SU-DHL-6 (cell line): Measurements from ENCODE around the gene RNF144A.

ENCODE experiments used
- H2AFZ ChIP-seq: fragments of 200-600 bp; sonication (generic); 2 replicates; pipeline ENCODE4 v1.6.1; 2014; ENCODE audit warnings: low read depth, mild to moderate bottlenecking, moderate library complexity, mixed read lengths, antibody characterized with exemption, low read length; ENCODE audit not compliant: severe bottlenecking
- H3F3A ChIP-seq: fragments of 200-600 bp; shearing (Covaris generic); 2 replicates; pipeline ENCODE4 v1.6.0; 2016; ENCODE audit warnings: antibody characterized with exemption, mild to moderate bottlenecking; ENCODE audit not compliant: insufficient read depth
- H3K27ac ChIP-seq: fragments of 200-600 bp; sonication (generic); 2 replicates; pipeline ENCODE4 v1.5.1; 2016; ENCODE audit warnings: low read depth, mild to moderate bottlenecking, low read length, moderate library complexity, mixed read lengths
- H3K27me3 ChIP-seq: fragments of 200-600 bp; sonication (generic), shearing (Covaris generic); 2 replicates; pipeline ENCODE4 v1.6.0; 2014; ENCODE audit warnings: mild to moderate bottlenecking, low read length
- H3K36me3 ChIP-seq: fragments of 200-600 bp; sonication (generic); 2 replicates; pipeline ENCODE4 v1.6.1; 2014; ENCODE audit warnings: mild to moderate bottlenecking, low read length, mixed read lengths
- H3K4me2 ChIP-seq: fragments of 300-600, 200-600 bp; shearing (Covaris generic), sonication (generic); 2 replicates; pipeline ENCODE4 v1.6.0; 2014; ENCODE audit warnings: low read length, low read depth, mild to moderate bottlenecking; ENCODE audit not compliant: poor library complexity, severe bottlenecking
- H3K4me3 ChIP-seq: fragments of 200-600 bp; sonication (generic); 2 replicates; pipeline ENCODE4 v1.5.1; 2014; ENCODE audit warnings: antibody characterized with exemption, low read length, mild to moderate bottlenecking, mixed read lengths; ENCODE audit not compliant: insufficient read depth, poor library complexity, severe bottlenecking
- H3K79me2 ChIP-seq: fragments of 200-600 bp; sonication (generic); 2 replicates; pipeline ENCODE4 v1.6.1; 2014; ENCODE audit warnings: mild to moderate bottlenecking, low read length, moderate library complexity; ENCODE audit not compliant: insufficient read depth
- H3K9ac ChIP-seq: fragments of 200-600 bp; sonication (generic); 2 replicates; pipeline ENCODE4 v1.7.0; 2014; ENCODE audit warnings: mild to moderate bottlenecking, low read length
- H3K9me2 ChIP-seq: fragments of 200-600 bp; sonication (generic); replicated peaks from 2 replicates; pipeline ENCODE4 v1.6.1; 2014; ENCODE audit warnings: low read length; ENCODE audit not compliant: insufficient read depth
- H3K9me3 ChIP-seq: fragments of 200-600 bp; sonication (generic); 2 replicates; pipeline ENCODE4 v1.6.1; 2014; ENCODE audit warnings: low read length, mixed read lengths; ENCODE audit not compliant: insufficient read depth
- H4K20me1 ChIP-seq: fragments of 200-600 bp; sonication (generic); 2 replicates; pipeline ENCODE4 v1.6.1; 2014; ENCODE audit warnings: low read depth, mild to moderate bottlenecking, antibody characterized with exemption, low read length, moderate library complexity, mixed read lengths
- CTCF ChIP-seq: fragments of 200-600 bp; sonication (generic); IDR thresholded peaks from one replicate; pipeline ENCODE4 v1.5.1; 2017; ENCODE audit warnings: antibody characterized with exemption, mild to moderate bottlenecking, low read length, moderate library complexity; ENCODE audit not compliant: insufficient read depth, poor library complexity, severe bottlenecking
- EZH2phosphoT487 ChIP-seq: fragments of 200-600 bp; sonication (generic), shearing (Covaris generic); conservative IDR thresholded peaks from 2 replicates; pipeline ENCODE4 v1.6.1; 2018; ENCODE audit warnings: mild to moderate bottlenecking, antibody characterized with exemption, low read length, moderate library complexity, mixed read lengths

Gene RNF144A

GRCh38 chr2:6977113-6977741, 60.0 kb downstream of the RNF144A start:
- H3K9me2 ChIP-seq = no peaks in the 10 kb centered on the region
- no peak overlapping the region for H2AFZ ChIP-seq
- no peaks in the 10 kb centered on the region for H3K36me3 ChIP-seq
- H3K4me2 ChIP-seq = no peak overlapping the region
- H3K9ac ChIP-seq = no peak overlapping the region
- H3K9me3 ChIP-seq = no peaks in the 10 kb centered on the region
- no peaks in the 10 kb centered on the region for H4K20me1 ChIP-seq
- no peak for TF ChIP-seq EZH2phosphoT487
- TF ChIP-seq CTCF = no peak
- H3F3A ChIP-seq = no peaks in the 10 kb centered on the region
- H3K27ac ChIP-seq = no peak overlapping the region
- no peaks in the 10 kb centered on the region for H3K79me2 ChIP-seq
- no peak overlapping the region for H3K4me3 ChIP-seq
- no peaks in the 10 kb centered on the region for H3K27me3 ChIP-seq

GRCh38 chr2:6977786-6978185, 60.6 kb downstream of the RNF144A start:
- Histone ChIP-seq H3K27ac (no peak overlapping the region), H3K9me3 (no peaks in the 10 kb centered on the region), H3K79me2 (no peaks in the 10 kb centered on the region), H4K20me1 (no peaks in the 10 kb centered on the region), H3K9me2 (no peaks in the 10 kb centered on the region), H3K27me3 (no peaks in the 10 kb centered on the region), H3F3A (no peaks in the 10 kb centered on the region), H3K4me2 (no peak overlapping the region), H3K9ac (no peak overlapping the region), H2AFZ (no peak overlapping the region), H3K4me3 (no peak overlapping the region), H3K36me3 (no peaks in the 10 kb centered on the region)
- no peak for TF ChIP-seq CTCF
- no peak for TF ChIP-seq EZH2phosphoT487

GRCh38 chr2:6978991-6979390, 61.8 kb downstream of the RNF144A start:
- Histone ChIP-seq H3F3A (no peaks in the 10 kb centered on the region), H2AFZ (no peak overlapping the region), H3K27ac (no peak overlapping the region), H4K20me1 (no peaks in the 10 kb centered on the region), H3K9me2 (no peaks in the 10 kb centered on the region), H3K27me3 (no peaks in the 10 kb centered on the region), H3K4me2 (no peak overlapping the region), H3K9me3 (no peaks in the 10 kb centered on the region), H3K79me2 (no peaks in the 10 kb centered on the region), H3K36me3 (no peaks in the 10 kb centered on the region), H3K9ac (no peak overlapping the region), H3K4me3 (no peak overlapping the region)
- TF ChIP-seq CTCF = no peak
